Endothelial cell of umbilical vein (primary cell): Measurements from ENCODE around the gene TRIM37. TPM values are rescaled to one million over a fixed set of nuclear protein-coding genes. Genes with fewer than 3 reads are reported as not detected.

Experiments used
- BruUV-seq: library from RNA; stranded (reverse); fragments of 400-500 nt; replicated peaks from 2 replicates; lab custom pipeline; 2021; lab: Mats Ljungman, UMichigan
- CTCF ChIA-PET: fragments of 300-600, 350-600 bp; sonication (Branson Sonifier 250); formaldehyde crosslinking; loops from one replicate; lab custom pipeline; 2021; ENCODE audit warnings: antibody characterized with exemption, inconsistent platforms; lab: Charles Lee
- POLR2A ChIA-PET: fragments of 300-600, 350-600 bp; sonication (Branson Sonifier 250); formaldehyde crosslinking; loops from one replicate; lab custom pipeline; 2021; ENCODE audit warnings: antibody characterized with exemption, inconsistent platforms; lab: Charles Lee
- DNase-seq: peaks from one replicate; pipeline ENCODE4 v3.0.0-alpha.2; 2011; ENCODE audit warnings: low read depth, low spot score
- FAIRE-seq: peaks from 2 replicates; lab custom pipeline; 2011; peaks lifted over from hg19 to GRCh38; lab: Jason Lieb, UNC
- H2AFZ ChIP-seq: 2 replicates; pipeline ENCODE4 v1.6.0; 2012; ENCODE audit warnings: low read depth, low read length, control low read depth, inconsistent platforms
- H3K27ac ChIP-seq: 2 replicates; pipeline ENCODE4 v1.5.1; 2011; ENCODE audit warnings: low read depth, mild to moderate bottlenecking, control low read depth, low read length, moderate library complexity; ENCODE audit not compliant: insufficient read depth
- H3K27me3 ChIP-seq, 2 experiments: 2 replicates each; pipeline versions ENCODE4 v1.6.0 to v1.6.1; 2011; ENCODE audit warnings: low read length in 2 of 2, mixed read lengths in 1 of 2; ENCODE audit not compliant: control insufficient read depth in 2 of 2, insufficient read depth in 2 of 2
- H3K36me3 ChIP-seq, 2 experiments: 2 replicates in 1 of 2; 3 replicates in 1 of 2; pipeline ENCODE4 v1.5.1; 2011; ENCODE audit warnings: low read length in 2 of 2, mild to moderate bottlenecking in 1 of 2, moderate library complexity in 1 of 2; ENCODE audit not compliant: control insufficient read depth in 2 of 2, insufficient read depth in 2 of 2; ENCODE audit errors: extremely low read depth in 1 of 2
- H3K4me1 ChIP-seq: 3 replicates; pipeline ENCODE4 v1.5.1; 2011; ENCODE audit warnings: mild to moderate bottlenecking, low read length; ENCODE audit not compliant: control insufficient read depth, insufficient read depth; ENCODE audit errors: extremely low read depth
- H3K4me2 ChIP-seq: 2 replicates; pipeline ENCODE4 v1.6.1; 2011; ENCODE audit warnings: low read length, control low read depth, mixed read lengths; ENCODE audit not compliant: insufficient read depth
- H3K4me3 ChIP-seq, 3 experiments: fragments of 200-600 bp in 1 of 3; sonication (generic), shearing (Covaris generic) in 1 of 3; replicated peaks in 1 of 3; 2 replicates each; pipeline ENCODE4 v1.5.1; 2011 to 2016; ENCODE audit warnings: control low read depth in 3 of 3, low read length in 3 of 3, mild to moderate bottlenecking in 2 of 3, inconsistent platforms in 1 of 3, low read depth in 1 of 3, moderate library complexity in 1 of 3; ENCODE audit not compliant: insufficient read depth in 1 of 3
- H3K79me2 ChIP-seq: 2 replicates; pipeline ENCODE4 v1.6.0; 2012; ENCODE audit warnings: low read length, inconsistent platforms; ENCODE audit not compliant: control insufficient read depth, insufficient read depth
- H3K9ac ChIP-seq: replicated peaks from 2 replicates; pipeline ENCODE3; 2011; ENCODE audit warnings: low read length, control low read depth; ENCODE audit not compliant: insufficient read depth; ENCODE audit errors: extremely low read depth
- H3K9me1 ChIP-seq: replicated peaks from 3 replicates; pipeline ENCODE4 v1.6.0; 2011; ENCODE audit warnings: mild to moderate bottlenecking, low read length; ENCODE audit not compliant: control insufficient read depth, insufficient read depth; ENCODE audit errors: extremely low read depth
- H3K9me3 ChIP-seq: replicated peaks from 2 replicates; pipeline ENCODE4 v1.5.1; 2012; ENCODE audit warnings: low read length, inconsistent platforms; ENCODE audit not compliant: control insufficient read depth, insufficient read depth
- H4K20me1 ChIP-seq: replicated peaks from 2 replicates; pipeline ENCODE3; 2011; ENCODE audit warnings: mild to moderate bottlenecking, low read length; ENCODE audit not compliant: control insufficient read depth, insufficient read depth; ENCODE audit errors: extremely low read depth
- EZH2 ChIP-seq: IDR thresholded peaks from 2 replicates; pipeline ENCODE4 v1.6.1; 2012; ENCODE audit warnings: borderline replicate concordance, low read depth, mild to moderate bottlenecking, moderate library complexity, low read length, inconsistent platforms; ENCODE audit not compliant: severe bottlenecking
- FOS ChIP-seq: IDR thresholded peaks from 2 replicates; pipeline ENCODE4 v1.6.1; 2011; ENCODE audit warnings: mild to moderate bottlenecking, low read length, moderate library complexity, borderline replicate concordance; ENCODE audit not compliant: insufficient read depth
- GATA2 ChIP-seq: IDR thresholded peaks from 2 replicates; pipeline ENCODE4 v1.7.0; 2011; ENCODE audit warnings: low read depth, mild to moderate bottlenecking, moderate library complexity, mixed read lengths, low read length; ENCODE audit not compliant: insufficient read length, insufficient read depth
- JUN ChIP-seq: IDR thresholded peaks from 2 replicates; pipeline ENCODE4 v1.6.1; 2011; ENCODE audit warnings: borderline replicate concordance, low read depth; ENCODE audit not compliant: insufficient read length, insufficient read depth
- MYC ChIP-seq: IDR thresholded peaks from one replicate; pipeline ENCODE4 v1.6.1; 2011; ENCODE audit warnings: mild to moderate bottlenecking, low read depth, low read length
- POLR2A ChIP-seq: IDR thresholded peaks from 2 replicates; pipeline ENCODE4 v1.6.1; 2012; ENCODE audit warnings: low read depth, mild to moderate bottlenecking, control low read depth, low read length
- POLR2AphosphoS5 ChIP-seq: IDR thresholded peaks from 2 replicates; pipeline ENCODE4 v1.6.1; 2012; ENCODE audit warnings: low read depth, mild to moderate bottlenecking, control low read depth, low read length, moderate library complexity; ENCODE audit not compliant: insufficient read depth
- dilution Hi-C: fragments of 300-500 bp; cut with MboI; formaldehyde crosslinking; loops from one replicate; pipeline ENCODE4 v1.15.0; 2019; ENCODE audit warnings: low sequenced_read_pairs; ENCODE audit not compliant: extremely low pct_ligation_motif_present
- intact Hi-C: fragments of 100-400 bp; cut with micrococcal nuclease; formaldehyde crosslinking; loops from one replicate; pipeline ENCODE4 v1.10.0; 2022
- polyA plus RNA-seq, 4 experiments: library from polyadenylated mRNA; depleted of rRNA in 3 of 4; stranded (reverse) in 3 of 4; unstranded in 1 of 4; fragments of >200 nt; gene quantifications; 2 replicates each; pipeline versions ENCODE4 v1.2.1 to v1.2.3, GENCODE V29; 2011 to 2012; ENCODE audit warnings: missing spikeins in 1 of 4
- total RNA-seq: library from RNA; stranded (reverse); gene quantifications from 2 replicates; pipeline ENCODE4 v1.2.3, GENCODE V29; 2021
- TF ChIP-seq, protein P1 (sequence below), 2 donors: IDR thresholded peaks; 1 replicate in 1 of 2; 2 replicates in 1 of 2; pipeline ENCODE4 v1.5.1; 2011; ENCODE audit warnings: low read length in 2 of 2, mild to moderate bottlenecking in 2 of 2, moderate library complexity in 2 of 2, control low read depth in 1 of 2, inconsistent platforms in 1 of 2, low read depth in 1 of 2; ENCODE audit not compliant: insufficient read depth in 1 of 2; ENCODE audit errors: extremely low read depth in 1 of 2
- TF ChIP-seq, protein P2 (sequence below): IDR thresholded peaks from 2 replicates; pipeline ENCODE4 v1.6.1; 2011; ENCODE audit not compliant: insufficient read depth, insufficient read length

TRIM37 gene
- total and polyA plus RNA-seq, 2 donors (not counting 3 experiments of a cell fraction or from before 2014, with no cell fraction given): 18.8 to 41.9 TPM

DNA sequence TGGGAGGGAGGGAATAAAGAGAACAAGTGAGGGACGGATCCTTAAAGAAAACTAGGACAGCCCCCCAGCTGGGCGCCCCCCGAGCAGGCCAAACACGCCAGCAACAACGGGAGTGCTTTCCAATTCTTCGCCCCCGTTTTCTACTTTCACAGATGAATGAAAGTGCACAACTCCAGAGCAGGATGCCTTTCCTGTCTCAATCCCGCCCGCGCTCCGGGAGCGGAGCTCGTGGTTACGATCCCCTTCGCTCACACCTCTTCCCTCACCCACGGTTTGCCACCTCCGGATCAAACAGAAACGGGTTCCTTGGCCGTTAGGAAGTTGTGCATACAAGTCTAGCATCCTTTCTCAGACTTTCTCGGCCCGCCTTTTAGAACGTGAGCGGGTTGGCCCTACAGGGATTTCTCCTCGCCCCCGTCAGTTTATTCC, 47.6 kb upstream of the TRIM37 start:
- no peak for FAIRE-seq

More for the DNA sequence above, 47.6 kb upstream of the TRIM37 start:
- Histone ChIP-seq H3K79me2 (peaks cover 89% of the 10 kb centered on the region), H3K4me2 (peak overlapping the region; percentile 89), H3K9ac (peak overlapping the region; percentile 96), H3K9me3 (no peaks in the 10 kb centered on the region), H3K4me1 (peaks cover 45% of the 10 kb centered on the region), H3K4me3 (peak overlapping the region; percentile 43 to 92 (median 53)), H4K20me1 (no peaks in the 10 kb centered on the region), H3K36me3 (no peaks in the 10 kb centered on the region), H3K27ac (peak overlapping the region; percentile 79), H2AFZ (peak overlapping the region; percentile 36), H3K9me1 (no peaks in the 10 kb centered on the region), H3K27me3 (no peaks in the 10 kb centered on the region)
- ChIA-PET POLR2A (interaction anchor here (1.6 kb wide), 1 partner anchor 523 kb away, joined by 9 read pairs; no protein-coding TSS in a partner anchor), CTCF (interaction anchor here (1.2 to 2.3 kb wide), 4 partner anchors 9 to 48 kb away, joined by 3 to 9 read pairs (median 6); partner anchors contain the start of gene TRIM37)
- intact Hi-C loops: loop anchor here (5.0 to 10.0 kb wide), 2 partner anchors 62 to 460 kb away; partner anchors contain the start of gene CLTC
- dilution Hi-C loops: no loop called here
- DNase-seq: no peak
- TF ChIP-seq, protein P1, sequence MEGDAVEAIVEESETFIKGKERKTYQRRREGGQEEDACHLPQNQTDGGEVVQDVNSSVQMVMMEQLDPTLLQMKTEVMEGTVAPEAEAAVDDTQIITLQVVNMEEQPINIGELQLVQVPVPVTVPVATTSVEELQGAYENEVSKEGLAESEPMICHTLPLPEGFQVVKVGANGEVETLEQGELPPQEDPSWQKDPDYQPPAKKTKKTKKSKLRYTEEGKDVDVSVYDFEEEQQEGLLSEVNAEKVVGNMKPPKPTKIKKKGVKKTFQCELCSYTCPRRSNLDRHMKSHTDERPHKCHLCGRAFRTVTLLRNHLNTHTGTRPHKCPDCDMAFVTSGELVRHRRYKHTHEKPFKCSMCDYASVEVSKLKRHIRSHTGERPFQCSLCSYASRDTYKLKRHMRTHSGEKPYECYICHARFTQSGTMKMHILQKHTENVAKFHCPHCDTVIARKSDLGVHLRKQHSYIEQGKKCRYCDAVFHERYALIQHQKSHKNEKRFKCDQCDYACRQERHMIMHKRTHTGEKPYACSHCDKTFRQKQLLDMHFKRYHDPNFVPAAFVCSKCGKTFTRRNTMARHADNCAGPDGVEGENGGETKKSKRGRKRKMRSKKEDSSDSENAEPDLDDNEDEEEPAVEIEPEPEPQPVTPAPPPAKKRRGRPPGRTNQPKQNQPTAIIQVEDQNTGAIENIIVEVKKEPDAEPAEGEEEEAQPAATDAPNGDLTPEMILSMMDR (IDR thresholded peaks at IDR 0.05; ENCODE audit: extremely low read depth in 1 of 2, insufficient read depth in 1 of 2, low read depth in 1 of 2, low read length in 2 of 2): no peak
- TF ChIP-seq FOS (no peak), POLR2AphosphoS5 (peak; percentile 46), MYC (no peak), JUN (no peak), GATA2 (no peak), POLR2A (peak; percentile 54), EZH2 (no peak)
- TF ChIP-seq, protein P2, sequence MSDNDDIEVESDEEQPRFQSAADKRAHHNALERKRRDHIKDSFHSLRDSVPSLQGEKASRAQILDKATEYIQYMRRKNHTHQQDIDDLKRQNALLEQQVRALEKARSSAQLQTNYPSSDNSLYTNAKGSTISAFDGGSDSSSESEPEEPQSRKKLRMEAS: no peak
- BruUV-seq: no TSS peak
